SK-N-SH (cell line): ENCODE measurements around the gene THSD4.

Experiments used
- POLR2AphosphoS5 ChIP-seq: IDR thresholded peaks from 2 replicates; pipeline ENCODE4 v1.6.1; 2012; ENCODE audit warnings: low read depth, low read length
- TF ChIP-seq, protein P1 (sequence below): fragments of 200-600 bp; sonication (generic); IDR thresholded peaks from 2 replicates; pipeline ENCODE4 v1.6.1; 2017; ENCODE audit warnings: antibody characterized with exemption, mild to moderate bottlenecking, moderate library complexity

DNA sequence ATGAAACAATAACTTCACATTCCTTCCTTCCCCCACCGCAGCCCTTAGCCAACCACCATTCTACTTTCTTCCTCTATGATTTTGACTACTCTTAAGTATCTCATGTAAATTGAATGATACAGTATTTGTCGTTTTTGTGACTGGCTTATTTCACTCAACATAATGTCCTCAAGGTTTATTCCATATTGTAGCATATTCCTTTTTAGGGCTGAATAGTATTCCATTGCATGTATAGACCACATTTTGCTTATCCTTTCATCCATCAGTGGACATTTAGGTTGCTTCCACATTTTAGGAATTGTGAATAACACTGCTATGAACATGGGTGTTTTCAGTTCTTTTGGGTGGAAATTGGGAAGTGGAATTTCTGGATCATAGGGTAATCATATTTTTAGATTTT, 106.1 kb downstream of the THSD4 start:
- TF ChIP-seq POLR2AphosphoS5: no peak
- TF ChIP-seq, protein P1, sequence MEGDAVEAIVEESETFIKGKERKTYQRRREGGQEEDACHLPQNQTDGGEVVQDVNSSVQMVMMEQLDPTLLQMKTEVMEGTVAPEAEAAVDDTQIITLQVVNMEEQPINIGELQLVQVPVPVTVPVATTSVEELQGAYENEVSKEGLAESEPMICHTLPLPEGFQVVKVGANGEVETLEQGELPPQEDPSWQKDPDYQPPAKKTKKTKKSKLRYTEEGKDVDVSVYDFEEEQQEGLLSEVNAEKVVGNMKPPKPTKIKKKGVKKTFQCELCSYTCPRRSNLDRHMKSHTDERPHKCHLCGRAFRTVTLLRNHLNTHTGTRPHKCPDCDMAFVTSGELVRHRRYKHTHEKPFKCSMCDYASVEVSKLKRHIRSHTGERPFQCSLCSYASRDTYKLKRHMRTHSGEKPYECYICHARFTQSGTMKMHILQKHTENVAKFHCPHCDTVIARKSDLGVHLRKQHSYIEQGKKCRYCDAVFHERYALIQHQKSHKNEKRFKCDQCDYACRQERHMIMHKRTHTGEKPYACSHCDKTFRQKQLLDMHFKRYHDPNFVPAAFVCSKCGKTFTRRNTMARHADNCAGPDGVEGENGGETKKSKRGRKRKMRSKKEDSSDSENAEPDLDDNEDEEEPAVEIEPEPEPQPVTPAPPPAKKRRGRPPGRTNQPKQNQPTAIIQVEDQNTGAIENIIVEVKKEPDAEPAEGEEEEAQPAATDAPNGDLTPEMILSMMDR: no peak
